GM18868 (cell line): ENCODE data around the gene SEZ6L2.

Experiments
- ATAC-seq: cut with Tn5 transposase; IDR thresholded peaks from one replicate; pipeline ENCODE4 v1.9.1; 2021; ENCODE audit warnings: mild to moderate bottlenecking, moderate library complexity; ENCODE audit not compliant: unreplicated experiment

SEZ6L2 gene

GRCh38 chr16:29830774-29831173, 68.6 kb downstream of the SEZ6L2 start:
- ATAC-seq = no peak

- no peak for ATAC-seq
These were observed 73.0 kb downstream of the SEZ6L2 start for GRCh38 chr16:29826342-29826695.

- ATAC-seq = no peak
These were observed 74.0 kb downstream of the SEZ6L2 start for GRCh38 chr16:29825145-29826044.

DNA sequence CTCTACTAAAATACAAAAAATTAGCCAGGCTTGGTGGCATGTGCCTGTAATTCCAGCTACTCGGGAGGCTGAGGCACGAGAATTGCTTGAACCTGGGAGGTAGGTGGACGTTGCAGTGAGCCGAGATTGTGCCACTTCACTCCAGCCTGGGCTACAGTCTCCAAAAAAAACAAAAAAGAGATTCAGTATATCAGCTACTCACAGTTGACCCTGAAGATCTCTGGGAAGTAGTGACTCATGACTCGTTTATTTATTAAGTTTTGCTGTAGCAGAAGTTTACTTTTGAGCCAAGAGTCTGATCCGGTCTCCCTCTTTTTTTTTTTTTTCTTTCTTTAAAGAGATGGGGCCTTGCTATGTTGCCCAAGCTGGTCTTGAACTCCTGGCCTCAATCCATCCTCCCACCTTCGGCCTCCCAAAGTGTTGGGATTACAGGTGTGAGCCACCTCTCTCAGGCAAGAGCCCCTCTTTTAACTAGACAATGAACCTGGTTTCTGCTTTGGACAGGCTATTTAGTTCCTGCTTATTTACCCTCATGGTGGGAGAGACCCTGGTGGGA, 74.7 kb downstream of the SEZ6L2 start:
- ATAC-seq = no peak

GRCh38 chr16:29821643-29822115, 77.7 kb downstream of the SEZ6L2 start:
- ATAC-seq = no peak
